SK-N-SH (cell line): ENCODE data around the gene UQCR11. TPM values are rescaled to one million over a fixed set of nuclear protein-coding genes. Genes with fewer than 3 reads are reported as not detected.

Source experiments
- CTCF ChIA-PET: fragments of 300-600, 350-600 bp; formaldehyde crosslinking; extraction: SDS; loops from one replicate; lab custom pipeline; 2021; lab: Yijun Ruan, JAX
- POLR2A ChIA-PET: fragments of 350-600 bp; sonication (Branson Sonifier 250); formaldehyde crosslinking; extraction: SDS; loops from one replicate; lab custom pipeline; 2020; ENCODE audit warnings: antibody characterized with exemption, inconsistent platforms; lab: Yijun Ruan, JAX
- DNase-seq: peaks from one replicate; pipeline ENCODE4 v3.0.0; 2012
- H2AFZ ChIP-seq: fragments of 200-600 bp; sonication (generic); 2 replicates; pipeline ENCODE4 v1.8.1; 2016; ENCODE audit warnings: antibody characterized with exemption, mild to moderate bottlenecking, low read depth
- H3F3A ChIP-seq: fragments of 200-600 bp; sonication (generic); replicated peaks from 2 replicates; pipeline ENCODE3; 2016; ENCODE audit warnings: antibody characterized with exemption, mild to moderate bottlenecking; ENCODE audit not compliant: insufficient read depth
- H3K27ac ChIP-seq, 2 experiments: fragments of 200-500 bp in 1 of 2; fragments of 200-600 bp in 1 of 2; sonication (Bioruptor generic) in 1 of 2; sonication (generic), shearing (Covaris generic) in 1 of 2; 2 replicates each; pipeline versions ENCODE4 v1.5.1 to v1.6.1; 2014 to 2016; ENCODE audit warnings: low read depth in 2 of 2, inconsistent platforms in 1 of 2, low read length in 1 of 2, mild to moderate bottlenecking in 1 of 2, mixed read lengths in 1 of 2
- H3K27me3 ChIP-seq: fragments of 200-600 bp; sonication (generic), shearing (Covaris generic); 2 replicates; pipeline ENCODE4 v1.6.1; 2016; ENCODE audit warnings: mixed run types; ENCODE audit not compliant: insufficient read depth
- H3K36me3 ChIP-seq, 2 experiments: fragments of 200-500 bp in 1 of 2; fragments of 200-600 bp in 1 of 2; sonication (Bioruptor generic) in 1 of 2; sonication (generic) in 1 of 2; replicated peaks in 1 of 2; 2 replicates each; pipeline versions ENCODE3 to v1.5.1; 2014 to 2016; ENCODE audit warnings: low read length in 1 of 2, mild to moderate bottlenecking in 1 of 2; ENCODE audit not compliant: insufficient read depth in 2 of 2, control insufficient read depth in 1 of 2
- H3K4me1 ChIP-seq, 2 experiments: fragments of 200-500 bp in 1 of 2; fragments of 200-600 bp in 1 of 2; sonication (Bioruptor generic) in 1 of 2; sonication (generic), shearing (Covaris generic) in 1 of 2; 2 replicates each; pipeline versions ENCODE4 v1.5.1 to v1.6.1; 2014 to 2016; ENCODE audit warnings: low read depth in 1 of 2, low read length in 1 of 2, mixed run types in 1 of 2; ENCODE audit not compliant: insufficient read depth in 2 of 2, control insufficient read depth in 1 of 2
- H3K4me2 ChIP-seq: fragments of 200-600 bp; sonication (generic), shearing (Covaris generic); 2 replicates; pipeline ENCODE4 v1.6.1; 2017; ENCODE audit warnings: mixed run types
- H3K4me3 ChIP-seq, 2 experiments: fragments of 200-500 bp in 1 of 2; fragments of 200-600 bp in 1 of 2; sonication (Bioruptor generic) in 1 of 2; sonication (generic), shearing (Covaris generic) in 1 of 2; 2 replicates each; pipeline versions ENCODE4 v1.5.1 to v1.8.1; 2014 to 2016; ENCODE audit warnings: low read depth in 2 of 2, inconsistent platforms in 1 of 2, low read length in 1 of 2, mild to moderate bottlenecking in 1 of 2, mixed read lengths in 1 of 2, moderate library complexity in 1 of 2
- H3K79me2 ChIP-seq: fragments of 200-600 bp; sonication (generic); 2 replicates; pipeline ENCODE4 v1.8.1; 2017; ENCODE audit warnings: mild to moderate bottlenecking; ENCODE audit not compliant: insufficient read depth
- H3K9ac ChIP-seq: fragments of 200-600 bp; sonication (generic); 2 replicates; pipeline ENCODE4 v1.6.1; 2017; ENCODE audit warnings: mixed run types
- H3K9me2 ChIP-seq: fragments of 200-600 bp; sonication (generic); 2 replicates; pipeline ENCODE4 v1.6.1; 2017; ENCODE audit warnings: mixed run types
- H3K9me3 ChIP-seq: fragments of 200-600 bp; sonication (generic); 2 replicates; pipeline ENCODE4 v1.6.1; 2017; ENCODE audit warnings: mixed run types, mild to moderate bottlenecking, moderate library complexity
- H4K20me1 ChIP-seq: fragments of 200-600 bp; sonication (generic); 2 replicates; pipeline ENCODE4 v1.6.1; 2017; ENCODE audit warnings: mild to moderate bottlenecking, mixed run types; ENCODE audit not compliant: insufficient read depth
- ELF1 ChIP-seq: IDR thresholded peaks from 2 replicates; pipeline ENCODE4 v1.4.0; 2012
- FOSL2 ChIP-seq: IDR thresholded peaks from 2 replicates; pipeline ENCODE4 v1.4.0; 2012; ENCODE audit warnings: low read depth, mild to moderate bottlenecking, moderate library complexity, borderline replicate concordance
- FOXJ3 ChIP-seq: sonication (generic); formaldehyde crosslinking; IDR thresholded peaks from 2 replicates; pipeline ENCODE4 v1.5.1; 2020; ENCODE audit warnings: mild to moderate bottlenecking, missing genetic modification reagents
- JUND ChIP-seq: IDR thresholded peaks from 2 replicates; pipeline ENCODE4 v1.4.0; 2012
- MXI1 ChIP-seq: IDR thresholded peaks from 2 replicates; pipeline ENCODE4 v1.6.1; 2012; ENCODE audit warnings: mild to moderate bottlenecking, low read depth, low read length, improper control_type of control experiment
- NFIC ChIP-seq: IDR thresholded peaks from 2 replicates; pipeline ENCODE4 v1.4.0; 2012; ENCODE audit warnings: borderline replicate concordance
- RAD21 ChIP-seq: IDR thresholded peaks from 2 replicates; pipeline ENCODE4 v1.6.1; 2012; ENCODE audit warnings: mild to moderate bottlenecking, low read length
- REST ChIP-seq: IDR thresholded peaks from 2 replicates; pipeline ENCODE4 v1.6.1; 2012; ENCODE audit warnings: mild to moderate bottlenecking, low read depth, low read length, moderate library complexity
- RFX5 ChIP-seq: IDR thresholded peaks from 2 replicates; pipeline ENCODE4 v1.6.1; 2012; ENCODE audit warnings: mild to moderate bottlenecking, improper control_type of control experiment, low read length
- TAF1 ChIP-seq: IDR thresholded peaks from 2 replicates; pipeline ENCODE4 v1.6.1; 2012; ENCODE audit warnings: low read depth, mild to moderate bottlenecking, low read length, moderate library complexity, borderline replicate concordance
- TEAD4 ChIP-seq: IDR thresholded peaks from 2 replicates; pipeline ENCODE4 v1.4.0; 2012; ENCODE audit warnings: mild to moderate bottlenecking, borderline replicate concordance; ENCODE audit not compliant: insufficient read depth
- WGBS: methylation state at CpG from one replicate; pipeline ENCODE4 v1.1.6; 2017; ENCODE audit warnings: low lambda C conversion rate; 5-methylcytosine and 5-hydroxymethylcytosine counted together
- polyA plus RNA-seq, 3 experiments: library from polyadenylated mRNA; depleted of rRNA; stranded (reverse); fragments of >200 nt; gene quantifications; 2 replicates each; pipeline ENCODE4 v1.2.3, GENCODE V29; 2012
- TF ChIP-seq, protein P1 (sequence below): fragments of 150-350 bp; IDR thresholded peaks from 2 replicates; pipeline ENCODE4 v1.6.1; 2017; ENCODE audit warnings: antibody characterized with exemption, low read length, low read depth, borderline replicate concordance

The UQCR11 gene
- polyA plus RNA-seq, 1 of the 3 experiments (the other 2 are of a cell fraction): 372 TPM

DNA sequence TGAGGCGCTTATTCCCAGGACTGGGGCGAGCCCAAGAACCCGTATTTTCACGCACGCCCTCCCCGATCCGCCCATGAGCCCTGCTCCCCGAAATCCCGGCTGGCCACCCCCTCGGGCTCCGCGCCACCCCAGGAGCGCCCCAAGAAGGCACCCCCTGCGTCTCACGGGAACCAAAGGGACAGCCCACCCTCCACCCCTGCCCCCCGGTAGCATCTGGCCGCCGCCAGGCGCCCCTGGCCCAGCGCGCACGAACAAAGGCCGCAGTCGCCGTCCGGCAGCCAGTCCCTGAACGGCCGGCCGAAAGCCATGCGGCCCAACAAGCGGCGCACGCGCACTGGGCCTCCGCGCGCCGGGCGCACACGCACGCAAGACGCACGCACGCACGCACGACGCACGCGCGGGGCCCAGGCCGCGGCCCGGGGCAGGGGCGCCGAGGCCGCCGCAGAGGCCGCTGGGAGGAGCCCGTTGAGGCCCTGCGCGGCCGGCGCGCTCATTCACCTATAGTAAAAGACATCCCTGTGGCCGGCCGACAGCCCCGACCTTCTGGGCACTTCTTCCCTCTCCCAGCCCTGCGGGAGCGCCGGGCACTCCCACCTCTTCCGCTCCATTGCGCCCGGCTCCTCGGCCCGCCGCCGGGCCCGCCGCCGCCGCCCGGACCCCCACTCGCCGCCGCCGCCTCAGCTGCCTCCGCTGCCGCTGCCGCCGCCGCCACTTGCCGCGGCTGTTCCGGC is 13.1 kb downstream of the UQCR11 start (continued):
- TF ChIP-seq NFIC (no peak), JUND (no peak), REST (no peak), RFX5 (no peak), ELF1 (no peak), FOXJ3 (CRISPR knock-in tag) (no peak)
- TF ChIP-seq, protein P1, sequence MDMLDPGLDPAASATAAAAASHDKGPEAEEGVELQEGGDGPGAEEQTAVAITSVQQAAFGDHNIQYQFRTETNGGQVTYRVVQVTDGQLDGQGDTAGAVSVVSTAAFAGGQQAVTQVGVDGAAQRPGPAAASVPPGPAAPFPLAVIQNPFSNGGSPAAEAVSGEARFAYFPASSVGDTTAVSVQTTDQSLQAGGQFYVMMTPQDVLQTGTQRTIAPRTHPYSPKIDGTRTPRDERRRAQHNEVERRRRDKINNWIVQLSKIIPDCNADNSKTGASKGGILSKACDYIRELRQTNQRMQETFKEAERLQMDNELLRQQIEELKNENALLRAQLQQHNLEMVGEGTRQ: no peak
- TF ChIP-seq, all 33 proteins: peak for 9

GRCh38 chr19:1591421-1592023 is 13.7 kb downstream of the UQCR11 start:
- Histone ChIP-seq H3K79me2 (peaks cover 56% of the 10 kb centered on the region), H3K4me3 (peak overlapping the region; percentile 69 to 88), H3K4me2 (peak overlapping the region; percentile 99), H3K36me3 (peaks cover 2 to 5% of the 10 kb centered on the region in 2 experiments), H3K9ac (peak overlapping the region; percentile 97), H4K20me1 (peaks cover 29% of the 10 kb centered on the region; the same call in 1 of the 2 replicates), H3K27ac (peak overlapping the region; percentile 82 to 93), H2AFZ (no peak overlapping the region; the same call in 1 of the 2 replicates), H3K27me3 (no peaks in the 10 kb centered on the region)
- ChIA-PET POLR2A (interaction anchor here (1.3 kb wide), 2 partner anchors 25 to 141 kb away, joined by 4 to 7 read pairs; partner anchors contain the start of gene APC2), CTCF (interaction anchor here (0.6 to 4.2 kb wide), 9 partner anchors 12 to 204 kb away, joined by 3 to 24 read pairs (median 4); no protein-coding TSS in a partner anchor)
- DNase-seq: peak; percentile 57
- no peak for TF ChIP-seq FOSL2
- TF ChIP-seq MXI1: peak; percentile 41; the same call in 1 of the 2 replicates
- no peak for TF ChIP-seq NFIC
- no peak for TF ChIP-seq TAF1
- TF ChIP-seq REST: no peak
- TF ChIP-seq RAD21: no peak
- TF ChIP-seq FOXJ3 (CRISPR knock-in tag): no peak
- no peak for TF ChIP-seq ELF1
- TF ChIP-seq TEAD4: 0 out of 2 replicates have a peak, but pooled peaks have one; percentile 10
- TF ChIP-seq, all 33 proteins: peak for 2
- H3K9me2 ChIP-seq: no peaks in the 10 kb centered on the region
- no peaks in the 10 kb centered on the region for H3K9me3 ChIP-seq
- WGBS: 2% methylated on average over 30 of the region's 31 CpGs
- H3F3A ChIP-seq: peaks cover 4% of the 10 kb centered on the region
- peaks cover 9 to 12% of the 10 kb centered on the region in 2 experiments; a peak in 1 of 4 replicates for H3K4me1 ChIP-seq
